GM18868 (cell line): ENCODE results near the gene PRKAB1.

Experiments used
- ATAC-seq: cut with Tn5 transposase; IDR thresholded peaks from one replicate; pipeline ENCODE4 v1.9.1; 2021; ENCODE audit warnings: mild to moderate bottlenecking, moderate library complexity; ENCODE audit not compliant: unreplicated experiment

The PRKAB1 gene

DNA sequence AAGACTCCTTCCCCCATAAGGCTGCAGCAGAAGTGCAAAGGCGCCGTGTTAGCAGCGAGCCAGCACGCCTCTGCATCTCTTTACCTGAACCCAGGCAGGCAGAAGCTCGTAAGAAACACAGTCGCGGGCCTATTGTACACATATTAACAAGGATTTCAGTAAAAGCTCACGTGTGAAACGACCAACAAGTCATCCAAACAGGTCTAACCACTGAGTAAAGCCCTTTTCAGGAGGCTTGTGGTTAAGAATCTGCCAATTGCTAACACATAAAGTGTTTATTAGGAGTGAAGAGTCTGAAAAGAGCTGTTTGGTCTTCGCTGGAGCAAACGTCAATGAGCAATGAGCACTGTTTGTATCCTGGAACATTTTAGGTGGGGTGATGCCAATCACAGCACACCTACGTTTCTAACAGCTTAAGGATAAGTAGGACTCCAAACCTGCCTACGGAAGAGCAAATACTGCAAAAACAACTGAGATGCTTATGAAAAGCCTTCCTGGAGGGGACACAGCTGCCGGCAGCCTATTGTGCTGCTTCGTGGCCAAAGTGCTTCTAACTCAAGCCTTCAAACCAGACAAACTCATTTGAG lies 43.1 kb downstream of the PRKAB1 start:
- ATAC-seq = no peak

DNA sequence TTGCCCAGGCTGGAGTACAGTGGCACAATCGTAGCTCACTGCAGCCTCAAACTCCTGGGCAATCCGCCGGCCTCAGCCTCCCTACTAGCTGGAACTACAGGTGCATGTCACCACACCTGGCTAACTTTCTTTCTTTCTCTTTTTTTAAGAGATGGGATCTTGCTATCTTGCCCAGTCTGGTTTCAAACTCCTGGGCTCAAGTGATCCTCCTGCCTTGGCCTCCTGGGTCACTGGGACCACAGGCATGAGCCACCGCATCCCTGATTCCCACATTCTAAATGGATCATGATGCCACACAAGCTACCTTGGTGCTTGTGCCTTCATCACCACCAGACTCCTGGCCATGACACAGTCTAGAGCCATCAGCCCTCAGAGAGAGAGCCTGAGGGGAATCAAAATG lies 43.8 kb downstream of the PRKAB1 start:
- no peak for ATAC-seq

DNA sequence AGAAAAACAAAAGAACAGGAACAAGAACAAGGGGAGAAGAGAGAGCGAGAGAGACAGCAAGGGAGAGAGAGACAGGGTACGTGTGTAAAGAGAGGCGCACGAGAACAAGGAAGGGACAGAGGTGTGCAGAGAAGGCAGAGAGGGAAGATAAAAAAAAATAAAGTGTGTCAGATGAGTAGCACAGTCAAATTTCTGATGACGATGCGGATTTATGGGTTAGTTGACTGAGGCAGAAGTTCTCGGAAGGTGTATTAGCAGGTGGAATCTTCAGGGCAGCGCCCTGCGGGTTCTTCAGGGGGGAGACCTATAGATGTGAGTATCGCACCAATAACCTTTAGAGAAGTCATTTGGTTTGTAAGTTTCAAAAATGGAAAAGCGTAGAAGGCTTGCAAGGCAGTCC lies 44.8 kb downstream of the PRKAB1 start:
- ATAC-seq = no peak

DNA sequence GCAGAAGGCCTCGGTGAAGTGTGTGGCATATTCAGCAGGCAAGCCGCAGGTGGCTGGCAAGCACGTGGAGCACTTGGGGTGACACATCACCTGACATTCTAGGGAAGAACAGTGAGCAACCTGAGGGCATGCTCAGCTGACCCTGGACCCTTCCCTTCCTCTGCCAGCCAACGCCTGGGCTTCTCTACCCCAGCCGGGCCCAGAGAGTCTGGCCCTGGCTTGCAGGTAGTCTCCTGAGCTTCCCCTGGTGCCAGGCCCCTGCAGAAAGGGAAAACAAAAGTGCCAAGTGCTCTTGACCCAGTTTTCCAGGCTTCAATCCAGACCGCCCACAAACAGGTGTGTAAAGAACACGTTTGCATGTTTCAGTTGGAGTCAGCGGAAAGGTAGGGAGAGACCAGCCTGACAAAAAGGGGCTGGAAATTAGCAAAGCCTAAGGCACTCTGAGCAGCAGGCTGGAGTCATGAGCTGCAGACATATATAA lies 45.7 kb downstream of the PRKAB1 start:
- no peak for ATAC-seq

DNA sequence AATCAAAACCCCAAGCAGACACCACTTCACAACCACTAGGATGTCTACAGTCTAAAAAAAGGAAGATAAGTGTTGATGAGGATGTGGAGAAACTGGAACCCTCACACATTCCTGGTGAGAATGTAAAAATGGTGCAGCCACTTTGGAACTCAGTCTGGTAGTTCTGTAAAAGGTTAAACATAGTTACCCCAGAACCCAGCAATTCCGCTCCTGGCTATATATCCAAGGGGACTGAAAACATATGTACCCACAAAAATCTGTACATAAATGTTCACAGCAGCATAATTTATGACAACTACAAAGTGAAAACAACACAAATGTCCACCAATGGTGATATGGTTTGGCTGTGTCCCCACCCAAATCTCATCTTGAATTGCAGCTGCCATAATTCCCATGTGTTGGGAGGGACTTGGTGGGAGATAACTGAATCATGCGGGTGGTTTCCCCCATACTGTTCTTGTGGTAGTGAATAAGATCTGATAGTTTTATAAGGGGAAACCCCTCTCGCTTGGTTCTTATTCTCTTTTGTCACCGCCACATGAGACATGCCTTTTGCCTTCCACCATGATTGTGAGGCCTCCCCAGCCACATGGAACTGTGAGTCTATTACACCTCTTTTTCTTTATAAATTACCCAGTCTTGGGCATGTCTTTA lies 46.8 kb downstream of the PRKAB1 start:
- ATAC-seq = no peak

DNA sequence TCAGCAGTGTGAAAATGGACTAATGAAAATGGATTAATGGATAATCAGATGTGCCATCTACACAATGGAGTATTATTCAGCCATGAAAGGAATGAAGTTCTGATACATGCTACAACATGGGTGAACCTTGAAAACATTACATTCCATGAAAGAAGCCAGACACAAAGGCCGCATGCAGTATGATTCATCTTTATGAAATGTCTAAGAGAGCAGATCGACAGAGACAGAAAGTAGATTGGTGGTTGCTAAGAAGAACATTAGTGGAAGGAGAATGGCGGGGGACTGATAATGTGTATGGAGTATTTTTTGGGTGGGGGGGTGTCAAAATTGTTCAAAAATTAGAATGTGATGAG lies 47.3 kb downstream of the PRKAB1 start:
- no peak for ATAC-seq

DNA sequence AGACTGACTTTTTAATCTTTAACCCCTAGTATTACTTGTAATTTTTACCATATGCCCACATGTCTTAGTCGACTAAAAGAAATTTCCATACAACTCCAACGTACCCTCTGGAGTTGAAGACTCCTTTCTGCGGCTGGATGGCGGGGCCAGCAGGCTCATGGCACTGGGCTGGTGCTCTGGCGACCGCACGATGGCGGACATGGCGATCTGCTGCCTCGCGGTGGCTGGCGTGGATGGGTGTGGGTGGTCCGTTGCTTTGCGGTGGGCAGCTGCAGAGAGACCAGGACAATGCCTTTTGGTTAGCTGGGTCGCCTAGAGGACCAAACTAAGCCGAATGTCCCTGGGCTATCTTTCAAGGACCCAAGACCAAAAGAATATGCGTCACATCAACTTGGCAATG lies 50.2 kb downstream of the PRKAB1 start:
- ATAC-seq = no peak

DNA sequence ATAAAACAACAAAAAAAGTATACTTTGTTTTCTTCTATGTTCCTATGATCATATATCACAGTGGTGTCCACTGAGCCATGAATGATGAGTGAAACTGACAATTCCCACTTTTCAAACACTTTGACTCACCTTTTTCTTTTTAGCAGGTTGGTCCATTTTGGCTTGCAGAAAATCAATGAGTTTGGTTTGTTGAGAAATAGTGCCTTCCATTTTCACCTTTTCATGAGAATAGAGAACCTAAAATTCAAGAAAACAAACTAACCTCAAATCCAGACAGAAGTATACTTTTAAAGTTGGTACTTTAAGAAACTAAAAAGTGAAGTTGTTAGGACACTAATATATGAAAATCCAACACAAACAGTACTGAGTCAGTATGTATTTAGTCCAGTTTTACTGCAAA lies 52.4 kb downstream of the PRKAB1 start:
- ATAC-seq = no peak

DNA sequence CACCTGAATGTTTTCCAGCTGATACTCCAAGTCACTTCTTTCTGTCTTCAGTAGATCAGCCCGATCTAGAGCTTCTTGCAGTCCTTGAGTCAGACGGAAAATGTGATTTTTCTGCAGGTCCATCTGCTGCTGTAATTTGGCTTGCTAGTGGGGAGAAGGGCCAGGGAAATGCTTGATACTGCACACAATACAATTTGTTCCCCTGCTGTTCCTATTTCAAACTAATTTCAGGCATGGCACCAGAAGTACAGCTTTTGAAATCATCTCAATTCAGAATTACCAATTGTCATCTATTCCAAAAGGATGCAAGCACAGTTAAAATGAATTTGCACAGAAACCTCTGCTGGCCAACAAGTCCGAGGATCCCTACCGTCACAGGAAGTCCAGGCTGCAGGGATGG lies 53.4 kb downstream of the PRKAB1 start:
- ATAC-seq = no peak

DNA sequence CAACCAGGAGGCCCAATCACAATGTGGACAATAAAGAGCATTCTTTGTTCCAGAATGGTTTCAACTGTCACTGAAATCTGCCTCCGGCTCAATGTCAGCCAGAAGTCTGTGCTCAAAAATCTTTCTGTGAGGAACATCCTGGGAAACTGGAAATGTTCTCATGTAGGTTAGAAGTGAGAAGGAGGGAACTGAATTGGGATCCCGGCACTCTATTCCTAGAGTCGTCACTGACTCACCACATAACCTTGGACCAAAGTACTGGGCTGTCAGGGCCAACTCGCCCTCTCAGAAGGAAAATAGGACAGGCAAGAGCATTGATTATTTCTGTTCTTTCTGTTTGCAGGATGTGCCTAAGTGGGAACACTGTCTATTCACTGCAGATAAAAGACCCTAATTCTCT lies 57.6 kb downstream of the PRKAB1 start:
- ATAC-seq = no peak

DNA sequence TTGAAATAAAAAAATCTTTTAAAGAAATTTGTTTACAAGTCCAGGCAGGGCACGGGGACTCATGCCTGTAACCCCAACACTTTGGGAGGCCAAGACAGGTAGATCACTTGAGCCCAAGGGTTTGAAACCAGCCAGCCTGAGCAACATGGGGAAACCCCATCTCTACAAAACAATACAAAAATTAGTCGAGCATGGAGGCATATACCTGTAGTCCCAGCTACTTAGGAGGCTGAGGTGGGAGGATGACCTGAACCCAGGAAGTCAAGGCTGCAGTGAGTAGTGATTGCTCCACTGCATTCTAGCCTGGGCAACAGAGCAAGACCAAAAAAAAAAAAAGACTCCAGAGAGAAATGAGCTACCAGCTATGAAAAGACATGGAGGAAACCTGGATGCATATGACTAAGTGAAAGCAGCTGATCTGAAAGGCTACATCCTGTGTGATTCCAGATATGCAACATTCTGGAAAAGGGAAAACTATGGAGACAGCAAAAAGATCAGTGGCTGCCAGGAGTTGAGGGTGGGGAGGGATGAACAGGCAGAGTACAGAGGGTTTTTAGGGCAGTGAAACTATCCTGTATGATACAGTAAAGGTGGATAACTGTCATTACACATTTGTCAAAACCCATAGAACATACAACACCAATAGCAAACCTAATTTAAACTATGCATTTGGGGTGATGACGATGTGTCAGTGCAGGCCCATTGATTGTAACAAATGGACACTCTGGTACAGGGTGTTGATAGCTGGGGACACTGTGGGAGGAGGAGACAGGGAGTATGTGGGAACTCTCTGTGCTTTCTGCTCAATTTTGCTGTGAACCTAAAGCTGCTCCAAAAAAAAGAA lies 59.9 kb downstream of the PRKAB1 start:
- no peak for ATAC-seq

DNA sequence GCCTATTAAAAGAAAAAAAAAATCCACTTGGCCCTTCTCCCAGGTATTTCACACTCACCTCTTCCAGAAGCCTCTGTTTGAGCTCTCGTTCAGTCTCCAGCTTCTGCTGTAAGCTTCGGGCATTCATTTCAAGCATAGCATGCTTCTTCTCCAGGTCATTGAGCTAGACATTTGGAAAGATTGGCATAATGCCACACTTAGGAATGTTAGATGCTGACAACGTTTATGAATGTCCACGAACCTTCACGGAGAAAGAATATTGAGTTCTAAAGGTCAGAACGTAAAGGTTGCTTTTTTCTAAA lies 60.5 kb downstream of the PRKAB1 start:
- ATAC-seq = no peak

DNA sequence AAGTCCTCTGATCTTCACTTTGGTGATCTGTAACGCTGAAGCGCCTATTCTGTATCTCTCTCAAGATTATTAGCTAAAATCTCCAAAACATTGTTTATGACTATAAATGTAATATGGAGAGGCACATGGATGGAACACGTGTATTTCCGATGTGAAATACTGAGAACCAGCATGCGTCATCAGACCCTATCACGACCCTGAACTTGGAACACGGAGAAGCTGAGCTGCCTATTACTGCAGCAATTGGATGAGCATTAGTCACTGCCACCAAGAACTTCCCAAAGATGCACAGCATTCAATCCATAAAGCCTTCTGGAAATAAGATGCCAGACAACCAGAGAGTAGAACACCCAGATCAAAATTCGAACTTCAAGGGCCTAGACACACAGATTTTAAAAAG lies 61.9 kb downstream of the PRKAB1 start:
- no peak for ATAC-seq

DNA sequence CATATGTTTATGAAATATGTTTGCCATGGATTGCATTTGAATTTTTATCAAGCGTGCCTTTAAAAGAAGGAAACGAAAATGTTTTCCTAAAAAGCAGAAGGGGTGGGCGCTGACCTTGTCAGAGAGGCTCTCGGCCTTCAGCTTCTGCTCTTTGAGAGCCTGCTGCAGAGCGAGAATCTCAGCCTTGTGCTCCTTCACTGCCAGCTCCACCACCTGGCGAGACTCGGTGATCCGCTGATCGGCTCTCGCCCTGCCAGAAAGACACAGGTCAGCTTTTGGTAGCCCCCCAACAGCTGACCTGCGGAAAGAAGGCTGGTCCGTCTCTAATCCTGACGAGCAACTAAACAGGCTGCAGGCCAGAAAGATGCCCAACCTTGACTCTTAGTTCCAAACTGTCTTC lies 62.4 kb downstream of the PRKAB1 start:
- ATAC-seq = no peak
